HCT116 (cell line): ENCODE data around the gene C20orf144. TPM values are rescaled to one million over a fixed set of nuclear protein-coding genes. Genes with fewer than 3 reads are reported as not detected.

Experiments
- ATAC-seq: fragments of 200-7000 bp; cut with Tn5 transposase; 2 replicates; pipeline ENCODE4 v1.9.1; 2020; ENCODE audit warnings: mild to moderate bottlenecking, moderate library complexity
- BruUV-seq: library from RNA; stranded (reverse); fragments of 400-500 nt; replicated peaks from 2 replicates; lab custom pipeline; 2021; lab: Mats Ljungman, UMichigan
- CTCF ChIA-PET: fragments of 300-600 bp; sonication (Branson Sonifier 250); formaldehyde crosslinking; loops from one replicate; lab custom pipeline; 2021; ENCODE audit warnings: antibody characterized with exemption; lab: Charles Lee
- POLR2A ChIA-PET: fragments of 300-600, 350-600 bp; sonication (Branson Sonifier 250); formaldehyde crosslinking; loops from one replicate; lab custom pipeline; 2021; ENCODE audit warnings: antibody characterized with exemption; lab: Charles Lee
- RAD21 ChIA-PET, 2 experiments: fragments of 300-600 bp; sonication (Branson Sonifier 250); formaldehyde crosslinking; loops; one replicate each; lab custom pipeline; 2023; ENCODE audit warnings: low total read pairs in 2 of 2; ENCODE audit not compliant: uncharacterized antibody in 2 of 2, unreplicated experiment in 2 of 2, low non-redundant PET in 1 of 2; lab: Charles Lee
- DNase-seq: peaks from one replicate; pipeline ENCODE4 v3.0.0-alpha.2; 2010; ENCODE audit warnings: low read depth, low spot score
- H2AFZ ChIP-seq: fragments of 200-600 bp; shearing (Covaris generic), sonication (generic); 2 replicates; pipeline ENCODE4 v1.6.1; 2017; ENCODE audit warnings: low read depth, mixed run types, mixed read lengths, antibody characterized with exemption, low read length; ENCODE audit not compliant: poor library complexity, severe bottlenecking
- H3K27ac ChIP-seq: 2 replicates; pipeline ENCODE4 v1.5.1; 2012; ENCODE audit warnings: low read depth, low read length
- H3K27me3 ChIP-seq: fragments of 200-600 bp; sonication (generic); 2 replicates; pipeline ENCODE4 v1.6.1; 2016; ENCODE audit warnings: mixed run types, low read length, mixed read lengths; ENCODE audit not compliant: insufficient read depth
- H3K36me3 ChIP-seq, 2 experiments: fragments of 200-500 bp in 1 of 2; fragments of 200-600 bp in 1 of 2; sonication (Bioruptor generic) in 1 of 2; sonication (generic) in 1 of 2; 2 replicates each; pipeline versions ENCODE4 v1.5.1 to v1.6.1; 2014 to 2016; ENCODE audit warnings: low read length in 2 of 2, inconsistent platforms in 1 of 2, mixed read lengths in 1 of 2, mixed run types in 1 of 2; ENCODE audit not compliant: insufficient read depth in 2 of 2, control insufficient read depth in 1 of 2
- H3K4me1 ChIP-seq, 2 experiments: fragments of 200-600 bp in 1 of 2; sonication (generic) in 1 of 2; 2 replicates each; pipeline versions ENCODE4 v1.5.1 to v1.6.1; 2012 to 2017; ENCODE audit warnings: low read length in 2 of 2, inconsistent platforms in 1 of 2, mild to moderate bottlenecking in 1 of 2, mixed read lengths in 1 of 2, mixed run types in 1 of 2, moderate library complexity in 1 of 2; ENCODE audit not compliant: insufficient read depth in 2 of 2, control insufficient read depth in 1 of 2
- H3K4me2 ChIP-seq: fragments of 200-600 bp; sonication (generic); 2 replicates; pipeline ENCODE4 v1.6.1; 2017; ENCODE audit warnings: mixed run types, low read length, mixed read lengths
- H3K4me3 ChIP-seq, 2 experiments: fragments of 200-600 bp in 1 of 2; sonication (generic) in 1 of 2; replicated peaks in 1 of 2; 2 replicates each; pipeline ENCODE4 v1.5.1; 2011 to 2016; ENCODE audit warnings: low read length in 2 of 2, control low read depth in 1 of 2, low read depth in 1 of 2, mild to moderate bottlenecking in 1 of 2, mixed read lengths in 1 of 2, mixed run types in 1 of 2
- H3K79me2 ChIP-seq: fragments of 200-600 bp; sonication (generic); 2 replicates; pipeline ENCODE4 v1.6.1; 2017; ENCODE audit warnings: mild to moderate bottlenecking, mixed run types, low read length, moderate library complexity, mixed read lengths; ENCODE audit not compliant: insufficient read depth
- H3K9ac ChIP-seq: fragments of 200-600 bp; sonication (generic); 2 replicates; pipeline ENCODE4 v1.6.1; 2016; ENCODE audit warnings: low read length, mixed read lengths
- H3K9me2 ChIP-seq: fragments of 200-600 bp; sonication (generic), shearing (Covaris generic); 2 replicates; pipeline ENCODE4 v1.6.1; 2017; ENCODE audit warnings: mixed run types, mild to moderate bottlenecking, moderate library complexity; ENCODE audit not compliant: insufficient read depth
- H3K9me3 ChIP-seq, 2 experiments: fragments of 200-500 bp in 1 of 2; fragments of 200-600 bp in 1 of 2; sonication (Bioruptor generic) in 1 of 2; sonication (generic) in 1 of 2; 2 replicates each; pipeline ENCODE4 v1.6.1; 2014 to 2017; ENCODE audit warnings: low read length in 2 of 2, mixed read lengths in 2 of 2, inconsistent platforms in 1 of 2, low read depth in 1 of 2, mild to moderate bottlenecking in 1 of 2, mixed run types in 1 of 2, moderate library complexity in 1 of 2; ENCODE audit not compliant: control insufficient read depth in 1 of 2, insufficient read depth in 1 of 2
- H4K20me1 ChIP-seq: fragments of 200-600 bp; sonication (generic), shearing (Covaris generic); 2 replicates; pipeline ENCODE4 v1.6.1; 2017; ENCODE audit warnings: mixed run types, mild to moderate bottlenecking, moderate library complexity; ENCODE audit not compliant: insufficient read depth
- ATF3 ChIP-seq: IDR thresholded peaks from 2 replicates; pipeline ENCODE4 v1.6.1; 2012
- CBX3 ChIP-seq: IDR thresholded peaks from 2 replicates; pipeline ENCODE4 v1.6.1; 2012; ENCODE audit warnings: low read depth
- CEBPB ChIP-seq: IDR thresholded peaks from 2 replicates; pipeline ENCODE4 v1.6.1; 2012; ENCODE audit warnings: low read depth
- CTCF ChIP-seq, 3 experiments: fragments of 200-600 bp in 1 of 3; sonication (generic) in 1 of 3; IDR thresholded peaks in 2 of 3; conservative IDR thresholded peaks in 1 of 3; 2 replicates each; pipeline ENCODE4 v1.5.1; 2012 to 2017; ENCODE audit warnings: low read depth in 2 of 3, low read length in 2 of 3, antibody characterized with exemption in 1 of 3, borderline replicate concordance in 1 of 3, control low read depth in 1 of 3, mild to moderate bottlenecking in 1 of 3, mixed read lengths in 1 of 3, mixed run types in 1 of 3, moderate library complexity in 1 of 3; ENCODE audit not compliant: insufficient read depth in 1 of 3
- EGR1 ChIP-seq: IDR thresholded peaks from 2 replicates; pipeline ENCODE4 v1.6.1; 2012; ENCODE audit warnings: low read depth
- ELF1 ChIP-seq: IDR thresholded peaks from 2 replicates; pipeline ENCODE4 v1.6.1; 2012; ENCODE audit warnings: low read depth, borderline replicate concordance
- EZH2 ChIP-seq: fragments of 200-600 bp; sonication (generic); IDR thresholded peaks from 2 replicates; pipeline ENCODE4 v1.6.1; 2017; ENCODE audit warnings: antibody characterized with exemption, mixed run types
- FOSL1 ChIP-seq: IDR thresholded peaks from 2 replicates; pipeline ENCODE4 v1.6.1; 2012; ENCODE audit warnings: low read depth
- MAX ChIP-seq: IDR thresholded peaks from 2 replicates; pipeline ENCODE4 v1.6.1; 2012
- POLR2A ChIP-seq: IDR thresholded peaks from 2 replicates; pipeline ENCODE4 v1.7.0; 2011; ENCODE audit warnings: borderline replicate concordance; ENCODE audit not compliant: insufficient read depth, insufficient read length; ENCODE audit errors: extremely low read depth
- POLR2AphosphoS5 ChIP-seq: IDR thresholded peaks from 2 replicates; pipeline ENCODE4 v1.6.1; 2011; ENCODE audit warnings: mild to moderate bottlenecking, low read depth, low read length, moderate library complexity
- REST ChIP-seq: IDR thresholded peaks from 2 replicates; pipeline ENCODE4 v1.6.1; 2012; ENCODE audit warnings: low read depth
- SIN3A ChIP-seq: IDR thresholded peaks from 2 replicates; pipeline ENCODE4 v1.6.1; 2012; ENCODE audit warnings: low read depth
- SP1 ChIP-seq: IDR thresholded peaks from 2 replicates; pipeline ENCODE4 v1.6.1; 2012; ENCODE audit warnings: low read depth
- SRF ChIP-seq: IDR thresholded peaks from 2 replicates; pipeline ENCODE4 v1.6.1; 2012; ENCODE audit warnings: low read depth
- TCF7L2 ChIP-seq: IDR thresholded peaks from 2 replicates; pipeline ENCODE4 v1.7.0; 2011; ENCODE audit warnings: borderline replicate concordance, inconsistent platforms; ENCODE audit not compliant: insufficient read depth, insufficient read length; ENCODE audit errors: extremely low read depth
- YY1 ChIP-seq: IDR thresholded peaks from 2 replicates; pipeline ENCODE4 v1.6.1; 2011; ENCODE audit warnings: low read length, low read depth, moderate library complexity, mild to moderate bottlenecking; ENCODE audit not compliant: insufficient replicate concordance; ENCODE audit errors: extremely low read depth
- ZBTB33 ChIP-seq: IDR thresholded peaks from 2 replicates; pipeline ENCODE4 v1.6.1; 2011; ENCODE audit warnings: mild to moderate bottlenecking, low read length, moderate library complexity; ENCODE audit not compliant: insufficient replicate concordance; ENCODE audit errors: extremely low read depth
- ZFX ChIP-seq: fragments of 450-650 bp; IDR thresholded peaks from 2 replicates; pipeline ENCODE4 v1.6.1; 2017
- ZNF274 ChIP-seq: fragments of 200-500 bp; sonication (Bioruptor generic); IDR thresholded peaks from 2 replicates; pipeline ENCODE4 v1.6.1; 2014; ENCODE audit warnings: mild to moderate bottlenecking, low read depth, low read length, inconsistent platforms
- intact Hi-C: fragments of 100-400 bp; cut with micrococcal nuclease; formaldehyde crosslinking; loops from 2 replicates; pipeline ENCODE4 v1.10.0; 2022
- total RNA-seq: library from RNA; stranded (reverse); gene quantifications from one replicate; pipeline ENCODE4 v1.2.1, GENCODE V29; 2021; ENCODE audit not compliant: unreplicated experiment

Gene C20orf144
- total RNA-seq, 1 experiment from 2014 or later: 0.37 TPM

- no peak for DNase-seq
- ATAC-seq: no peak
- POLR2A ChIA-PET: no interaction called here
- no peaks in the 10 kb centered on the region for H4K20me1 ChIP-seq
- no peaks in the 10 kb centered on the region for H3K79me2 ChIP-seq
- CTCF ChIA-PET: no interaction called here
- peaks cover 0 to 16% of the 10 kb centered on the region in 2 experiments; a peak in 1 of 4 replicates for H3K4me1 ChIP-seq
- no TSS peak for BruUV-seq
- H2AFZ ChIP-seq: no peak overlapping the region
- no peak overlapping the region for H3K4me3 ChIP-seq
- TF ChIP-seq ZBTB33 (no peak), CTCF (IDR thresholded peaks at IDR 0.05 in 2 of 3, conservative IDR thresholded peaks at IDR 0.05 in 1 of 3; ENCODE audit: borderline replicate concordance in 1 of 3, insufficient read depth in 1 of 3, low read depth in 2 of 3, low read length in 2 of 3) (no peak), MAX (no peak), EGR1 (no peak), YY1 (no peak), ZNF274 (no peak), ATF3 (no peak), SIN3A (no peak), SP1 (no peak), FOSL1 (no peak), CBX3 (no peak), TCF7L2 (no peak), REST (no peak), POLR2AphosphoS5 (no peak), CEBPB (no peak), ELF1 (no peak), EZH2 (no peak), POLR2A (no peak), SRF (no peak), ZFX (no peak)
- H3K9me2 ChIP-seq: no peaks in the 10 kb centered on the region
- no peaks in the 10 kb centered on the region for H3K9me3 ChIP-seq
- H3K4me2 ChIP-seq: no peak overlapping the region
- no peak overlapping the region for H3K9ac ChIP-seq
- intact Hi-C loops: loop anchor here (10.0 kb wide), 1 partner anchor 470 kb away; no protein-coding TSS in a partner anchor
- H3K27ac ChIP-seq: no peak overlapping the region
- H3K27me3 ChIP-seq: no peaks in the 10 kb centered on the region
- RAD21 ChIA-PET: no interaction called here
- H3K36me3 ChIP-seq: peaks cover 0 to 3% of the 10 kb centered on the region in 2 experiments; a peak in 1 of 4 replicates
These were observed 7.0 kb upstream of the C20orf144 start for GRCh38 chr20:33655164-33655563.
